Panc1 (cell line): ENCODE measurements around the gene GPSM1. TPM values are rescaled to one million over a fixed set of nuclear protein-coding genes. Genes with fewer than 3 reads are reported as not detected.

Experiments used
- ATAC-seq: fragments of 200-7000 bp; cut with Tn5 transposase; 2 replicates; pipeline ENCODE4 v1.9.1; 2020; ENCODE audit warnings: mild to moderate bottlenecking, moderate library complexity
- BruUV-seq: library from RNA; stranded (reverse); fragments of 400-500 nt; replicated peaks from 2 replicates; lab custom pipeline; 2021; lab: Mats Ljungman, UMichigan
- CTCF ChIA-PET: fragments of 300-600 bp; sonication (Branson Sonifier 250); formaldehyde crosslinking; loops from one replicate; lab custom pipeline; 2022; ENCODE audit warnings: antibody characterized with exemption; lab: Charles Lee
- POLR2A ChIA-PET: fragments of 300-600 bp; sonication (Branson Sonifier 250); formaldehyde crosslinking; loops from one replicate; lab custom pipeline; 2022; ENCODE audit warnings: antibody characterized with exemption; lab: Charles Lee
- DNase-seq: peaks from one replicate; pipeline ENCODE4 v3.0.0-alpha.2; 2010; ENCODE audit warnings: low read depth, low spot score
- H3K27ac ChIP-seq: 2 replicates; pipeline ENCODE4 v1.5.1; 2011; ENCODE audit warnings: mild to moderate bottlenecking, low read length, inconsistent platforms
- H3K27me3 ChIP-seq: fragments of 200-500 bp; sonication (Bioruptor generic); 2 replicates; pipeline ENCODE4 v1.6.0; 2014; ENCODE audit warnings: low read length, inconsistent platforms; ENCODE audit not compliant: control insufficient read depth, insufficient read depth
- H3K36me3 ChIP-seq: fragments of 200-500 bp; sonication (Bioruptor generic); 2 replicates; pipeline ENCODE4 v1.5.1; 2014; ENCODE audit warnings: inconsistent platforms, mild to moderate bottlenecking, low read length, moderate library complexity; ENCODE audit not compliant: control insufficient read depth, insufficient read depth
- H3K4me1 ChIP-seq: 2 replicates; pipeline ENCODE4 v1.5.1; 2011; ENCODE audit warnings: inconsistent platforms, mild to moderate bottlenecking, low read length, moderate library complexity; ENCODE audit not compliant: control insufficient read depth, insufficient read depth
- H3K4me3 ChIP-seq, 2 experiments: 2 replicates each; pipeline ENCODE4 v1.5.1; 2011 to 2012; ENCODE audit warnings: low read depth in 2 of 2, low read length in 2 of 2, mild to moderate bottlenecking in 2 of 2, inconsistent platforms in 1 of 2, moderate library complexity in 1 of 2
- H3K9me3 ChIP-seq: fragments of 200-500 bp; sonication (Bioruptor generic); 2 replicates; pipeline ENCODE4 v1.5.1; 2014; ENCODE audit warnings: low read depth, mild to moderate bottlenecking, inconsistent platforms, low read length, moderate library complexity; ENCODE audit not compliant: control insufficient read depth, insufficient read depth
- CTCF ChIP-seq: fragments of 450-650 bp; IDR thresholded peaks from 2 replicates; pipeline ENCODE4 v1.5.1; 2017; ENCODE audit warnings: mild to moderate bottlenecking
- POLR2AphosphoS5 ChIP-seq: IDR thresholded peaks from 2 replicates; pipeline ENCODE4 v1.6.1; 2012; ENCODE audit warnings: mild to moderate bottlenecking, low read depth, low read length, moderate library complexity
- REST ChIP-seq, 2 experiments: IDR thresholded peaks; 2 replicates each; pipeline ENCODE4 v1.6.1; 2011 to 2012; ENCODE audit warnings: low read depth in 2 of 2, control low read depth in 1 of 2, low read length in 1 of 2, mild to moderate bottlenecking in 1 of 2, moderate library complexity in 1 of 2; ENCODE audit not compliant: insufficient read depth in 1 of 2
- SIN3A ChIP-seq: IDR thresholded peaks from 2 replicates; pipeline ENCODE4 v1.6.1; 2012; ENCODE audit warnings: low read depth, mild to moderate bottlenecking, low read length, moderate library complexity, borderline replicate concordance; ENCODE audit not compliant: insufficient read depth
- TCF7L2 ChIP-seq: IDR thresholded peaks from 2 replicates; pipeline ENCODE4 v1.6.1; 2011; ENCODE audit warnings: mild to moderate bottlenecking, low read depth, low read length, inconsistent platforms
- in situ Hi-C: cut with HindIII; loops from 2 replicates; pipeline ENCODE4 v1.10.0; 2016; ENCODE audit warnings: low sequenced_read_pairs, low pct_unique_long_range_greater_than_20kb
- intact Hi-C: fragments of 100-400 bp; cut with micrococcal nuclease; formaldehyde crosslinking; loops from one replicate; pipeline ENCODE4 v1.10.0; 2022; ENCODE audit not compliant: unreplicated experiment
- total RNA-seq: library from RNA; stranded (reverse); gene quantifications from one replicate; pipeline ENCODE4 v1.2.1, GENCODE V29; 2021; ENCODE audit not compliant: unreplicated experiment

Gene GPSM1
- total RNA-seq, 1 experiment from 2014 or later = 14.2 TPM

- in situ Hi-C loops = no loop called here
- TSS peak; percentile 11 for BruUV-seq
- Histone ChIP-seq H3K9me3 (no peaks in the 10 kb centered on the region), H3K27me3 (no peaks in the 10 kb centered on the region), H3K4me1 (peaks cover 7% of the 10 kb centered on the region; the same call in 1 of the 2 replicates), H3K36me3 (peaks cover 2% of the 10 kb centered on the region), H3K4me3 (no peak overlapping the region), H3K27ac (no peak overlapping the region)
- ChIA-PET CTCF (no interaction called here), POLR2A (no interaction called here)
- ATAC-seq = no peak
- intact Hi-C loops = no loop called here
- TF ChIP-seq SIN3A = no peak
- TF ChIP-seq CTCF = no peak
- TF ChIP-seq POLR2AphosphoS5 = no peak
- TF ChIP-seq TCF7L2 = no peak
- no peak for TF ChIP-seq REST (IDR thresholded peaks at IDR 0.05; ENCODE audit: insufficient read depth in 1 of 2, low read depth in 2 of 2, low read length in 1 of 2)
- DNase-seq = no peak
Measured at GRCh38 chr9:136404801-136405136, 77.4 kb downstream of the GPSM1 start.

GRCh38 chr9:136405481-136405880 is 78.1 kb downstream of the GPSM1 start:
- CTCF ChIA-PET = no interaction called here
- intact Hi-C loops = no loop called here
- POLR2A ChIA-PET = no interaction called here

More at GRCh38 chr9:136405481-136405880, 78.1 kb downstream of the GPSM1 start:
- Histone ChIP-seq H3K27me3 (no peaks in the 10 kb centered on the region), H3K27ac (no peak overlapping the region), H3K4me1 (peaks cover 6% of the 10 kb centered on the region; the same call in 1 of the 2 replicates), H3K4me3 (no peak overlapping the region), H3K9me3 (no peaks in the 10 kb centered on the region), H3K36me3 (peaks cover 2% of the 10 kb centered on the region)
- no TSS peak for BruUV-seq
- TF ChIP-seq CTCF (no peak), TCF7L2 (no peak), REST (IDR thresholded peaks at IDR 0.05; ENCODE audit: insufficient read depth in 1 of 2, low read depth in 2 of 2, low read length in 1 of 2) (no peak), POLR2AphosphoS5 (no peak), SIN3A (no peak)
- ATAC-seq (no peak), DNase-seq (no peak)
- in situ Hi-C loops = no loop called here
